ENCODE measurements around the gene RAB4A.

- TF ChIP-seq USF2 (IDR thresholded peaks at IDR 0.05; ENCODE audit: low read length) (no peak), CTCF (IDR thresholded peaks at IDR 0.05; ENCODE audit: control extremely low read depth in 1 of 3, insufficient read depth in 1 of 3, low read depth in 1 of 3, low read length in 3 of 3) (no peak), EZH2 (IDR thresholded peaks at IDR 0.05; ENCODE audit: low read depth, low read length, severe bottlenecking) (no peak), POLR2A (IDR thresholded peaks at IDR 0.05; ENCODE audit: control extremely low read depth in 1 of 2, low read depth in 2 of 2, low read length in 2 of 2) (no peak)
These were observed 6.4 kb upstream of the RAB4A start for GRCh38 chr1:229264487-229264886.
